Upper lobe of left lung (tissue), 6 donors: ENCODE data around the gene PRAMEF9. TPM values are rescaled to one million over a fixed set of nuclear protein-coding genes. Genes with fewer than 3 reads are reported as not detected.

ENCODE experiments used
- ATAC-seq, 2 donors: fragments of 200-7000 bp; cut with Tn5 transposase; one replicate each; pipeline ENCODE4 v1.9.1; 2022; ENCODE audit warnings: mild to moderate bottlenecking in 2 of 2, moderate library complexity in 2 of 2; ENCODE audit not compliant: low FRiP score in 2 of 2
- DNase-seq, 2 donors: peaks; one replicate each; pipeline ENCODE4 v3.0.0-alpha.2; 2019 to 2020
- H3K27ac ChIP-seq, 4 donors: fragments of 200-600 bp; sonication (generic); one replicate each; pipeline ENCODE4 v1.5.1; 2016 to 2019
- H3K27me3 ChIP-seq, 4 donors: fragments of 200-600 bp; sonication (generic); one replicate each; pipeline ENCODE4 v1.5.1; 2017 to 2019
- H3K36me3 ChIP-seq, 4 donors: fragments of 200-600 bp; sonication (generic); one replicate each; pipeline ENCODE4 v1.5.1; 2016 to 2019
- H3K4me1 ChIP-seq, 4 donors: fragments of 200-600 bp; sonication (generic); one replicate each; pipeline ENCODE4 v1.5.1; 2018 to 2019
- H3K4me3 ChIP-seq, 4 donors: fragments of 200-600 bp; sonication (generic); one replicate each; pipeline ENCODE4 v1.5.1; 2017 to 2019; ENCODE audit warnings: mild to moderate bottlenecking in 2 of 4, moderate library complexity in 1 of 4
- H3K9me3 ChIP-seq, 4 donors: fragments of 200-600 bp; sonication (generic); one replicate each; pipeline ENCODE4 v1.5.1; 2018 to 2019
- CTCF ChIP-seq, 6 experiments: fragments of 450-650 bp in 4 of 6; fragments of 200-600 bp in 2 of 6; sonication (generic) in 2 of 6; IDR thresholded peaks; one replicate each; pipeline ENCODE4 v1.5.1; 2016 to 2019; ENCODE audit warnings: antibody characterized with exemption in 6 of 6
- EP300 ChIP-seq, 4 donors: sonication (generic); formaldehyde crosslinking; IDR thresholded peaks; one replicate each; pipeline ENCODE4 v1.5.1; 2017; ENCODE audit warnings: antibody characterized with exemption in 4 of 4, control low read depth in 2 of 4
- WGBS, 2 donors: methylation state at CpG; one replicate each; pipeline ENCODE4 v1.1.5; 2017 to 2018; 5-methylcytosine and 5-hydroxymethylcytosine counted together
- total RNA-seq, 6 donors: library from RNA; depleted of rRNA in 4 of 6; stranded (reverse); fragments of >200 nt in 4 of 6; gene quantifications; one replicate each; pipeline versions ENCODE4 v1.1.0 to v1.2.1, GENCODE V29; 2016 to 2021
- donor health status: DM: no; HTN: no; CAD: no; lungs with moderate emphysema.
- donor health status: DM: no; HTN: yes; CAD: no; lungs with severe emphysema.

PRAMEF9 gene
- total RNA-seq, 6 donors from 2014 or later: not detected

GRCh38 chr1:13228343-13228781 lies 56.7 kb downstream of the PRAMEF9 start:
- ATAC-seq (no peak), DNase-seq (peak in 1 of 2 donors; percentile 42)
- Histone ChIP-seq H3K4me1 (no peaks in the 10 kb centered on the region), H3K27ac (no peak overlapping the region), H3K27me3 (no peaks in the 10 kb centered on the region), H3K36me3 (no peaks in the 10 kb centered on the region), H3K9me3 (no peaks in the 10 kb centered on the region), H3K4me3 (no peak overlapping the region)
- WGBS, 2 donors: 76% methylated on average over 7 of the region's 7 CpGs
- TF ChIP-seq EP300 (IDR thresholded peaks at IDR 0.05) (no peak), CTCF (IDR thresholded peaks at IDR 0.05) (peak in 3 of 6 experiments; percentile 8 to 38 (median 35))

Other genes with a start within 250 kb of the PRAMEF9 start
- not detected for gene PRAMEF6, start 224.3 kb upstream of the PRAMEF9 start, total RNA-seq
- gene PRAMEF27, start 115.3 kb upstream of the PRAMEF9 start, total RNA-seq: not detected
- gene HNRNPCL3, start 111.1 kb upstream of the PRAMEF9 start, total RNA-seq: not detected
- gene PRAMEF25, start 101.1 kb upstream of the PRAMEF9 start, total RNA-seq: not detected
- gene HNRNPCL2, start 55.0 kb upstream of the PRAMEF9 start, total RNA-seq: not detected
- gene PRAMEF26, start 15.8 kb upstream of the PRAMEF9 start, total RNA-seq: not detected
- gene HNRNPCL4, start 6.2 kb upstream of the PRAMEF9 start, total RNA-seq: not detected
- not detected for gene PRAMEF13, start 29.6 kb downstream of the PRAMEF9 start, total RNA-seq
- gene PRAMEF18, start 54.3 kb downstream of the PRAMEF9 start, total RNA-seq: not detected
- not detected for gene PRAMEF5, start 82.3 kb downstream of the PRAMEF9 start, total RNA-seq
- gene PRAMEF8, start 113.3 kb downstream of the PRAMEF9 start, total RNA-seq: not detected
- gene PRAMEF33, start 131.7 kb downstream of the PRAMEF9 start, total RNA-seq: not detected
- gene PRAMEF15, start 143.7 kb downstream of the PRAMEF9 start, total RNA-seq: not detected
- not detected for gene PRAMEF14, start 175.3 kb downstream of the PRAMEF9 start, total RNA-seq
- not detected for gene PRAMEF19, start 200.1 kb downstream of the PRAMEF9 start, total RNA-seq
- not detected for gene PRAMEF17, start 217.8 kb downstream of the PRAMEF9 start, total RNA-seq
- not detected for gene PRAMEF20, start 238.6 kb downstream of the PRAMEF9 start, total RNA-seq